OCI-LY7 (cell line): ENCODE results near the gene GRIN3B.

Source experiments
- EZH2phosphoT487 ChIP-seq: fragments of 200-600 bp; sonication (generic); IDR thresholded peaks from 2 replicates; pipeline ENCODE4 v1.6.1; 2018; ENCODE audit warnings: low read depth, borderline replicate concordance, mild to moderate bottlenecking, mixed run types, antibody characterized with exemption, low read length, moderate library complexity, mixed read lengths
- TF ChIP-seq, protein P1 (sequence below): fragments of 200-600 bp; sonication (generic); conservative IDR thresholded peaks from 2 replicates; pipeline ENCODE4 v1.5.1; 2014; ENCODE audit warnings: mild to moderate bottlenecking, antibody characterized with exemption, low read length, moderate library complexity, mixed read lengths

DNA sequence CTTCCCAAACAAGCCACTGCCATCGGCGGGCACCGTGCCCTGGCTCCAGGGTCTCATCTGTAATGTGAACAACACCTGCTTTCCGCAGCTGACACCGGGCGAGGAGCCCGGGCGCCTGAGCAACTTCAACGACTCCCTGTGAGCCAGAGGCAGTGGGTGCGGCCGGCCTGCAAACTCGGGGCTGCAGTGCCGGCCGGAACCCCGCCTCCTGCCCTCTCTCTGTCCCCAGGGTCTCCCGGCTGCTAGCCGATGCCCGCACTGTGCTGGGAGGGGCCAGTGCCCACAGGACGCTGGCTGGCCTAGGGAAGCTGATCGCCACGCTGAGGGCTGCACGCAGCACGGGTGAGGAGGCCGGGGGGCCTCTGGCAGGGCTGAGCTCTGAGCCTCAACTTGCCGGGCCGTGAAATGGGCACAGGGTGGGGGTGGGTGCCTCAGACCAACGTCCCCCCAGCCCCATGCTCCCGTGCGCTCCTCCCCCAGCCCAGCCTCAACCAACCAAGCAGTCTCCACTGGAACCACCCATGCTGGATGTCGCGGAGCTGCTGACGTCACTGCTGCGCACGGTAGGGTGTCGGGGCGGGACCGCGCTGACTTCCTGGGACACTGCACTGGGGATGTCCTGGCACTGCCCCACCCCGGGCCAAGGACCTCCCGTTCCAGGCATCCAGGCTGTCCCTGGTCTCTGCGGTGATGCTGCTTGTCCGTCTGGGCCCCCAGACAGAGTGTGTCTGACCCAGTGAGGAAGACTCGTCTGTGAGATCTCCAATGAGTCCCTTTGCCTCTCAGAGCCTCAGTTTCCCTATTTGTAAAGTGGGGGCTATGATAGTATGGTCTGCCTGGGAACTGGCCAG lies 41.8 kb downstream of the GRIN3B start:
- TF ChIP-seq, protein P1, sequence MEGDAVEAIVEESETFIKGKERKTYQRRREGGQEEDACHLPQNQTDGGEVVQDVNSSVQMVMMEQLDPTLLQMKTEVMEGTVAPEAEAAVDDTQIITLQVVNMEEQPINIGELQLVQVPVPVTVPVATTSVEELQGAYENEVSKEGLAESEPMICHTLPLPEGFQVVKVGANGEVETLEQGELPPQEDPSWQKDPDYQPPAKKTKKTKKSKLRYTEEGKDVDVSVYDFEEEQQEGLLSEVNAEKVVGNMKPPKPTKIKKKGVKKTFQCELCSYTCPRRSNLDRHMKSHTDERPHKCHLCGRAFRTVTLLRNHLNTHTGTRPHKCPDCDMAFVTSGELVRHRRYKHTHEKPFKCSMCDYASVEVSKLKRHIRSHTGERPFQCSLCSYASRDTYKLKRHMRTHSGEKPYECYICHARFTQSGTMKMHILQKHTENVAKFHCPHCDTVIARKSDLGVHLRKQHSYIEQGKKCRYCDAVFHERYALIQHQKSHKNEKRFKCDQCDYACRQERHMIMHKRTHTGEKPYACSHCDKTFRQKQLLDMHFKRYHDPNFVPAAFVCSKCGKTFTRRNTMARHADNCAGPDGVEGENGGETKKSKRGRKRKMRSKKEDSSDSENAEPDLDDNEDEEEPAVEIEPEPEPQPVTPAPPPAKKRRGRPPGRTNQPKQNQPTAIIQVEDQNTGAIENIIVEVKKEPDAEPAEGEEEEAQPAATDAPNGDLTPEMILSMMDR = no peak
- TF ChIP-seq EZH2phosphoT487 = no peak
